Nephron (organoid): Measurements from ENCODE around the gene RELN.

ENCODE experiments used
- H3K27ac Mint-ChIP-seq, 3 experiments: 2 replicates each; pipeline ENCODE4 v1.8.0; 2020; ENCODE audit warnings: mixed read lengths in 3 of 3, mild to moderate bottlenecking in 2 of 3, moderate library complexity in 1 of 3
- H3K27me3 Mint-ChIP-seq: 2 replicates; pipeline ENCODE4 v1.8.0; 2021; ENCODE audit warnings: low read depth, mild to moderate bottlenecking, moderate library complexity, mixed read lengths
- H3K36me3 Mint-ChIP-seq: 2 replicates; pipeline ENCODE4 v1.8.0; 2020; ENCODE audit warnings: low read depth, mixed read lengths
- H3K4me1 Mint-ChIP-seq: 2 replicates; pipeline ENCODE4 v1.8.0; 2020; ENCODE audit warnings: mixed read lengths
- H3K4me3 Mint-ChIP-seq, 3 experiments: 2 replicates each; pipeline ENCODE4 v1.8.0; 2020; ENCODE audit warnings: mild to moderate bottlenecking in 3 of 3, mixed read lengths in 3 of 3, moderate library complexity in 2 of 3
- H3K9me3 Mint-ChIP-seq: 2 replicates; pipeline ENCODE4 v1.8.0; 2020; ENCODE audit warnings: mixed read lengths
- TF ChIP-seq, protein P1 (sequence below), 3 experiments: fragments of 200-600 bp; sonication (generic); IDR thresholded peaks; one replicate each; pipeline ENCODE4 v1.5.0; 2021; ENCODE audit warnings: antibody characterized with exemption in 3 of 3; ENCODE audit not compliant: unreplicated experiment in 3 of 3

Gene RELN

DNA sequence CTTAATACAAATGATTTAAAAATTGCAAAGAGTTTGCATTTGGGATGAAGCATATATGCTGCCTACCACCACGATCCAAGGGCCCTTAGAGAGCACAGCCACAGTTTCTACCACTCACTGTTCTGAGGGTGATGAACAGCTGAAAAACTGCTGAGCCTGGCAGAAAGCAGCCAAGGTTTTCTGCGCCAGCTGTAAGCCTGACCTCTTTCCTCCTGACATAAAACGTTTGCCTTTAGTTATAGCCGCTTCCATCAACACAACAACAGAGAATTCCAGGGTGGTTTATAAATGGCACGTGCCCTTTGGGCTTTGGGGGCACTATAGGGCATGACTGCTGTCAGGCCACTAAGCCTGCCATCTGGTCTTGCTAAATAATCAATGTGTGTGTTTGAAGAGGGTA, 222.8 kb downstream of the RELN start:
- TF ChIP-seq, protein P1, sequence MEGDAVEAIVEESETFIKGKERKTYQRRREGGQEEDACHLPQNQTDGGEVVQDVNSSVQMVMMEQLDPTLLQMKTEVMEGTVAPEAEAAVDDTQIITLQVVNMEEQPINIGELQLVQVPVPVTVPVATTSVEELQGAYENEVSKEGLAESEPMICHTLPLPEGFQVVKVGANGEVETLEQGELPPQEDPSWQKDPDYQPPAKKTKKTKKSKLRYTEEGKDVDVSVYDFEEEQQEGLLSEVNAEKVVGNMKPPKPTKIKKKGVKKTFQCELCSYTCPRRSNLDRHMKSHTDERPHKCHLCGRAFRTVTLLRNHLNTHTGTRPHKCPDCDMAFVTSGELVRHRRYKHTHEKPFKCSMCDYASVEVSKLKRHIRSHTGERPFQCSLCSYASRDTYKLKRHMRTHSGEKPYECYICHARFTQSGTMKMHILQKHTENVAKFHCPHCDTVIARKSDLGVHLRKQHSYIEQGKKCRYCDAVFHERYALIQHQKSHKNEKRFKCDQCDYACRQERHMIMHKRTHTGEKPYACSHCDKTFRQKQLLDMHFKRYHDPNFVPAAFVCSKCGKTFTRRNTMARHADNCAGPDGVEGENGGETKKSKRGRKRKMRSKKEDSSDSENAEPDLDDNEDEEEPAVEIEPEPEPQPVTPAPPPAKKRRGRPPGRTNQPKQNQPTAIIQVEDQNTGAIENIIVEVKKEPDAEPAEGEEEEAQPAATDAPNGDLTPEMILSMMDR (IDR thresholded peaks at IDR 0.05; ENCODE audit: unreplicated experiment in 3 of 3): no peak
- H3K36me3 Mint-ChIP-seq: no peaks in the 10 kb centered on the region
- no peaks in the 10 kb centered on the region for H3K9me3 Mint-ChIP-seq
- H3K4me1 Mint-ChIP-seq: peaks cover 7% of the 10 kb centered on the region
- H3K27me3 Mint-ChIP-seq: peaks cover 6% of the 10 kb centered on the region
- H3K27ac Mint-ChIP-seq: peak overlapping the region in 1 of 3 experiments; percentile 52
- no peak overlapping the region for H3K4me3 Mint-ChIP-seq

DNA sequence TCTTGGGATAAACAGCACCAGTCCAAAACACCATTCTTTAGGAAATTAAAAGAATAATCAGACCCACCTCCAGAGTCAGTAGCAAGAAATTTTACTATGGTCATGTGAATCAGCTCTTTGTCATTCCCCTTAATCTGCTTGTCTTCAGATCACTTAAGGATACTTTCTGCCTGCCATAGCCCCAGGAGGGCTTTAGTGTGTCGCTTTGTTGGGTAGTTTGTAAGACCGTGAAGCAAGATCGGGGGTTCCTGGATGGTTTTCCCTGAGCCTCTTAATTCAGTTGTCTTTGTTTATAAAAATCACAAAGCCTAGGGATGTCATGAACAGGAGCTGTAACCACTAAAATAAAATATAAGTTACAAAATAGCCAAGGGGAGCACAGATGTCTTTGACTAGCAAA, 223.6 kb downstream of the RELN start:
- Mint-ChIP-seq H3K27me3 (peaks cover 6% of the 10 kb centered on the region), H3K27ac (no peak overlapping the region), H3K36me3 (no peaks in the 10 kb centered on the region), H3K9me3 (no peaks in the 10 kb centered on the region), H3K4me1 (peaks cover 7% of the 10 kb centered on the region), H3K4me3 (no peak overlapping the region)
- TF ChIP-seq, protein P1 (IDR thresholded peaks at IDR 0.05; ENCODE audit: unreplicated experiment in 3 of 3): no peak

DNA sequence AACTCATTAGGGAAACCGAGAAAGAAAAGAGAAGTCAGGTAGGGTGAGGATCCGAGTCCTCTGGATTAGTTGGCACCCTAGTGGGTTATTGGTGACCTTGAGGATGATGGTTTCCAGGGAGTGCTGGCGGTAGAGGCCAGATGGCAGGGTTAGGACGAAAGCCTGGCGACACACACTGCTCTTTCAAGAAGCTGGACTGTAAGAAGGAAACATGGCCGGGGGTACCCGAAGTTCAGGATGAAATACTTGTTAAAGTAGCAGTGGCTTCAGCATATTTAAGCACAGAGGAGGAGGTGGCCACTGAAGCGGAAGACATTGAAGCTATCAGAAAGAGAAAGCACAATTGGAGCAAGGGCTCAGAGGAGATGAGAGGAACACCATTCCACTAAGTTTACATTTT, 224.6 kb downstream of the RELN start:
- Mint-ChIP-seq H3K9me3 (no peaks in the 10 kb centered on the region), H3K27ac (no peak overlapping the region), H3K36me3 (no peaks in the 10 kb centered on the region), H3K4me1 (peaks cover 7% of the 10 kb centered on the region), H3K27me3 (peaks cover 6% of the 10 kb centered on the region), H3K4me3 (no peak overlapping the region)
- TF ChIP-seq, protein P1 (IDR thresholded peaks at IDR 0.05; ENCODE audit: unreplicated experiment in 3 of 3): no peak

DNA sequence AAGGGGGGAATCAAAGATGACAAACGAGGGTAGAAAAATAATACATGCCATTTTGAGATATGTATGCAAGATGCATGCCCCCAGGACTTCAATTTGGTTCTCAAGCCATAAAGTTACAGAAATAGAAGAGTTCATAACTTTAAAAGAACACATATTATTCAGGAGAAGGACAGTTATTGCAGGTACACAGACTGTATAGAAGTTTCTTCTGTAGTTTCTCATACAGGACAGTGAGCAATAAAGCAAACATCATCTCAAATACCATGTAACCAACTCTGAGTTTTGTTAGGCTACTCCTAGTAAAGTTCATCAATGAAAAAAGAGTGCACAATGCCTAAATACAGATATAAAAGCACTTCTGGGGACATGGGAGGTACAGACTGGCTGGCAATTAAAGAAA, 226.6 kb downstream of the RELN start:
- peaks cover 7% of the 10 kb centered on the region for H3K4me1 Mint-ChIP-seq
- H3K27me3 Mint-ChIP-seq: peaks cover 6% of the 10 kb centered on the region
- TF ChIP-seq, protein P1 (IDR thresholded peaks at IDR 0.05; ENCODE audit: unreplicated experiment in 3 of 3): no peak
- no peaks in the 10 kb centered on the region for H3K9me3 Mint-ChIP-seq
- no peak overlapping the region for H3K4me3 Mint-ChIP-seq
- no peak overlapping the region for H3K27ac Mint-ChIP-seq
- no peaks in the 10 kb centered on the region for H3K36me3 Mint-ChIP-seq

DNA sequence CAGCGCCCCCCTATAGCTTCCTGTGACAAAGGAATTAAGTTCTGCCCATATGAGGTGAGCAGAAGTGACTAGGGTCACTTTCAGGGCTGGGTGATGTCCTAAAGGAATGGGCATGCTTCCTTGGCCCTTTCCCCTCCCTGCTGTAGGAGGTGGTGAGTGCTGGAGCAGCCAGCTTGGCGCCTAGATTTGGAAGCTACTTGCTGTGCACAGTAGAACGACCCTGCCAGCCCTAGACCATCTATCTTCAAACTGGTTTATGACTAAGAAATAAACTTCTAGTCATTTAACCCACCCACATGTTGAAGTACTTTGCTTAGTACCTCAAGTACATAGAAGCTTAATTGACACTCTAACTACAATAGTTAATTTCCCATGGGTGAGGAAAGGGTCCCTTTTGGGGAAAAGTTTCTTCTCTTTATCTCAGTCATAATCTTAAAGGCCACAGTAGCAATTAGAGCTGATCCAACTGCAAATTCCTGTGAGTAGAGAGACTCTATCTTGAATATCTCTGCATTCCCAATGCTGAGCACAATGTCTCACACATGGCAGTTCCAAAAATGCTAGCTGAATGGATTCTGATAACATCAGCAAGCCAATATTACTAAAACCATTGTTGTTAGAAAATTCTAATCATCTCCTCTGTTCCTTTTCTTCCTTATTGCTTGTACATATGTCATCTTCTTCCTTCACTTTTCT, 227.2 kb downstream of the RELN start:
- peaks cover 7% of the 10 kb centered on the region for H3K4me1 Mint-ChIP-seq
- TF ChIP-seq, protein P1 (IDR thresholded peaks at IDR 0.05; ENCODE audit: unreplicated experiment in 3 of 3): no peak
- H3K27me3 Mint-ChIP-seq: peaks cover 6% of the 10 kb centered on the region
- no peak overlapping the region for H3K27ac Mint-ChIP-seq
- no peaks in the 10 kb centered on the region for H3K36me3 Mint-ChIP-seq
- no peaks in the 10 kb centered on the region for H3K9me3 Mint-ChIP-seq
- no peak overlapping the region for H3K4me3 Mint-ChIP-seq

DNA sequence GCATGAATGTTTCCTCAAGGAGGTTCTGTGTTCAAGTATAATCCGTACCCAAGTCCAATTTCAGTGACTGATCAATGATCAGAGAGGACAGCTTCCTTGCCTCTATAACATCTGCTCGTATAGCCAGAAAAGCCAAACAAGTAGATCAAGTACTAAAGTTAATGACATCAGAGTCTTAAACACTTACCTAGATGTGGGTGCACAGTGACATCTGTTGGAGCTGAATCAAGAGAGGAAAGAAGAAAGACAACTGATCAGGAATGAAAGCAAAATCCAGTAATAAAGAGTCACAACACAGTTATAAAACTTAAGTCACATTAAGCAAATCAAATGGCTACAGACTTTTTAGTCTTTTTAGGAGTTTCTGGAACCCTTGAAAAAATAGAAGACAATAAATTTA, 236.5 kb downstream of the RELN start:
- no peak overlapping the region for H3K4me3 Mint-ChIP-seq
- H3K9me3 Mint-ChIP-seq: no peaks in the 10 kb centered on the region
- H3K27ac Mint-ChIP-seq: no peak overlapping the region
- H3K4me1 Mint-ChIP-seq: no peaks in the 10 kb centered on the region
- TF ChIP-seq, protein P1 (IDR thresholded peaks at IDR 0.05; ENCODE audit: unreplicated experiment in 3 of 3): no peak
- no peaks in the 10 kb centered on the region for H3K27me3 Mint-ChIP-seq
- H3K36me3 Mint-ChIP-seq: no peaks in the 10 kb centered on the region
